Middle frontal gyrus (tissue), 1 donor: ENCODE data around the gene RBFA.

Experiments used
- DNase-seq: peaks from one replicate; pipeline ENCODE4 v3.0.0-alpha.2; 2015; ENCODE audit warnings: low spot score; ENCODE audit errors: extremely low spot score

RBFA gene

DNA sequence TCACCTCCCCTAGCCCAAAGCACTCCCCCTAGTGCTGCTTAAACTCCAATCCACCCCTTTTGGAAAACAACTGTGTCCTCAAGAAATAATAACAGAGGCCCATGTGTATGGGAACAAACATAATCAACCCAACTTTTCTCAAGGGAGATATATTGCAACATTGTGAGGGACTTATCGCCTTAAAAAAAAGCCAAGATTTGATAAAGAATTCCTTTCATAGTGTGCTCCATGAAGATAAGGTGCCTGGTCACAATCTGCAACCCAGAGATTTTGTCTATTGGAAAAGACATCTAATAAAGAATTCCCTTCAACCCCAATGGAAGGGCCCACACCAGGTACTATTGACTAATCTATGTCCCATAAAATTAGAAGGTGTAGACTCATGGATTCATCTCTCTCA, 4.5 kb upstream of the RBFA start:
- DNase-seq, result no peak

DNA sequence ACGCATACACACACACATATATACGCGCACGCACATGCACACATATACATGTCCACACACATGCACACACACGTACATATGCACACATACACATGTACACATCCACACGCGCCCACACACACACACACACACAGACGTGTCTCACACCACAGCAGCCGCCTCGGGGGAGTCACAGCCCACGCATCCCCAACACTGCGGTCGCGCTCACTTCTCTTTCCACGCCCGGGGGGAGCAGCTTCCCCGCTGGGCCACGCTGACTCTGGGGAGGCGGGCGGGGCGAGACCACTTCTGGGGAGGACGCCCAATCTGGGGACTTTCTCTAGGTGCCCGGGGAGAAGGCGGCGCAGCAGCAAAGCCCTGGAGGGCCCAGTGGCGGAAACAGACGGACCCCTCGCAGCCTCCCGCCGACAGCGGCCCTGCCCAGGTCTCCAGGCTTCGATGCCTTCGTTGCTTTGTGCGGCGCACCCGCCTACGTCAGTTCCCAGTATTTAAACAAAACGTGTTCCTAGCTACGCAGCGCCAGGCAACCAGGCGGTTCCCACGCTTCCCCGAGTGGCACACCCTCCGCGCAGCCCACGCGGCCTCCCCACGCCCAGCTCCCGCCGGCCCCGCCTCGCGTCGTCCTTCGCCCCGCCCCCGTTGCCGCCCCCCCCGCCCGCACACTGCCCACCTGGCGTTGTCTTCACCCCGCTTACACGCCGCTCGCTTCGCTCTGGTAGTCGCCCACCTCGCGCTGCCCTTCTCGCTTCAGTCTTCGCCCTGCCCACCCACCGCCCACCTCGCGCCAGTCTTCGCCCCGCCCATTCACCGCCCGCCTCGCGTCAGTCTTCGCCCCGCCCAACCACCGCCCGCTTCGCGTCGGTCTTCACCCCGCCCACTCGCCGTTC, 810 bp upstream of the RBFA start:
- peak; percentile 7 for DNase-seq

DNA sequence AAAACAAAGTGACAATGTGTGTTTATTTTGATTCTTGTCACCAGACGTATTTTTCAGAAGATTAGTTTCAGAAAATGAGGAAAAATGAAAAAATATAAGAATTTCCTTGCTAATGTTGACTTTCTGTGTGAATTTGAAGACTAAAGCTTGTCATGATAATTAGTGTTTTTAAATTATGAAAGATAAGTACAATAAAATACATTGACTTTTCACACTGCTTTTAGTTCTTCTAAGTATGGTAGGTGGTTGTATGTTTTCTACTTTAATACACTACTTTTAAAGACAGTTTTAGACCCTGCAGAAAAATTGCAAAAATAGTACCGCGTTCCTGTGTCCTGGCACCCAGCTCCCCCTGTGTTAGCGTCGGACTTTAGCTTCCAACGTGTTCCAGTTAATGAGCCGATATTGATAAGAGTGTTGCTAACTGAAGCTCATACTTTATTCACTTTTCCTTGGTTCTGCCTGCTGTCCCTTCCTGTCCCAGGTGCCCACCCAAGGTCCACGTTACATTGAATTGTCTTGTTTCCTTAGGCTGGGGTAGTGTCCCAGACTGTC, 695 bp downstream of the RBFA start:
- DNase-seq, result no peak

GRCh38 chr18:80035997-80036396, 1.8 kb downstream of the RBFA start:
- DNase-seq, result no peak

DNA sequence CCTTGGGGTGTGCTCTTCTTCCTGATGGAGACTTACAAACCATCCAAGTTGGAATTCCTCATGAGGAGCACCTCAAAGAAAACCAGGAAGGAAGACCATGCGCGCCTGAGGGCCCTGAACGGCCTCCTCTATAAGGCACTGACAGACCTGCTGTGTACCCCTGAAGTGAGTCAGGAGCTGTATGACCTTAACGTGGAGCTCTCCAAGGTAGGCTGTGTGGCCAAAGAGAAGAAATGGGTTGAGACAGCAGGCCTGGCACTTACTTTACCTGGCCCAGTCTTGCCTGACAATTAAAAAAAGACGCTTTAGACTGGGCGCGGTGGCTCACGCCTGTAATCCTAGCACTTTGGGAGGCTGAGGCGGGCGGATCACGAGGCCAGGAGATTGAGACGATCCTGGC, 3.1 kb downstream of the RBFA start:
- no peak for DNase-seq

DNA sequence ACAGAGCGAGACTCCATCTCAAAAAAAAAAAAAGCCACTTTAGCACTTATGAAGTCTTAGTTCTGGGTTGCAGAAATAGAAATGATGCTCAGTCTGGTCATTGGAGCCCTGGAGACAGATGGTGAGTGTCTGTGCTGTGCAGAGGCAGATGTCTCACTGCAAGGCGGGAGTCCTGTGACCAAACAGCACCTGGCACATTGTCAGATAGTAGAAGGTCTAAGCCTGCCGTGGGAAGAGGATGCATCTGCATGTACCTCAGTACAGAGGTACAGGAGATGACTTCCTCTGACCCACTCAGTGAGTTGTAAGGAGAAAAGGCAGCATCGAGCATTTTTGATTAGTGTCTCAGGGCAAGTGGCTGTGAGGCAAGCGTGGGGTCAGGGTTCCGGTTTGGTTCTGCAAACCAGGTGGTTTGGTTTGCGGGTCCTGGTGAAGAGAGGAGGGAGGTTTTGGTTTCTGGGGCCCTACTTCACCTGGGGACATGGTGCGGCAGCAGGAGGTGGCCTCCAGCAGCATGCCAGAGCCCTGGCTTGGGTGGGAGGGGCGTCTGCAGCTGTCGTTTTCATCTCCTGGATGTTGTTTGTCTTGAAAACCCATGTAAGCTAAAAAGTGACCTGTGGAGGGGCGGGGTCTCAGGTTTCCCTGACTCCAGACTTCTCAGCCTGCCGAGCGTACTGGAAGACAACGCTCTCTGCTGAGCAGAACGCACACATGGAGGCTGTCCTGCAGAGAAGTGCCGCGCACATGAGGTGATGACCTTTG, 3.8 kb downstream of the RBFA start:
- DNase-seq, result peak; percentile 4

DNA sequence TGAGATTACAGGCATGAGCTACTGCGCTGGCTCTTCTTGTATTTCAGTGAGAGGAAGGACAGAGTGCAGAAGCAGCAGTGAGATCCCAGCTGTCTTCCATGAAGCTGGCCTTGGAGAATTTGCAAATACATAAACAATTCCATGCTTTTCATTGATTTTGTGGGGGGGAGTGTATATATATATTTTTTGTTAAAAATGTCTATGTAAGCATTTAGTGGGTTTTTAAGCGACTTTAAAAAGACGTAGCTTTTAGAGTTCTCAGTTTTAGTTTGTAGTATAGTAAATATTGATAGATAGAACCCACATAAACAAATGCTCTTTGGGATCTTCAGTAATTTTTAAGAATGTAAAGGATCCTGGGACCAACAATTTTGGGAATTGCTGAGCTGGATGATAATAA, 6.3 kb downstream of the RBFA start:
- DNase-seq, result no peak

DNA sequence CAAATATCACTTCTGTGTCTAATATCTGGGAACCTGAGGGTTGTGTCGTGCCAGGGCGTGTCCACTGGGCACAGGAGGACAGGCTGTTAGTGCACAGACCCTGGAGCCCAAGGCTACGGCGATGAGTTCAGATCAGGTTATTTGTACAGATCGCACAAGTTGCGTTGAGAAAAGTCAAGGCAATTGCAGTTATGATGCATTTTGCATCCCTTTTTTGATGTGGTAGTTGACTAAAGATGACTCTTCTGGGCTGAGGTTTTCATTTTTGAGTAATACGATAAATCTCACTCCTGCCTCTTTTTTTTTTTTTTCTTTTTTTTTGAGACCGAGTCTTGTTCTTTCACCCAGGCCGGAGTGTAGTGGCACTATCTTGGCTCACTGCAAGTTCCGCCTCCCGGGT, 7.2 kb downstream of the RBFA start:
- DNase-seq, result no peak

GRCh38 chr18:80042785-80043184, 8.6 kb downstream of the RBFA start:
- no peak for DNase-seq

- no peak for DNase-seq
Observed at GRCh38 chr18:80044072-80044471, 9.8 kb downstream of the RBFA start.

- no peak for DNase-seq
Observed at GRCh38 chr18:80046011-80046410, 11.8 kb downstream of the RBFA start.

DNA sequence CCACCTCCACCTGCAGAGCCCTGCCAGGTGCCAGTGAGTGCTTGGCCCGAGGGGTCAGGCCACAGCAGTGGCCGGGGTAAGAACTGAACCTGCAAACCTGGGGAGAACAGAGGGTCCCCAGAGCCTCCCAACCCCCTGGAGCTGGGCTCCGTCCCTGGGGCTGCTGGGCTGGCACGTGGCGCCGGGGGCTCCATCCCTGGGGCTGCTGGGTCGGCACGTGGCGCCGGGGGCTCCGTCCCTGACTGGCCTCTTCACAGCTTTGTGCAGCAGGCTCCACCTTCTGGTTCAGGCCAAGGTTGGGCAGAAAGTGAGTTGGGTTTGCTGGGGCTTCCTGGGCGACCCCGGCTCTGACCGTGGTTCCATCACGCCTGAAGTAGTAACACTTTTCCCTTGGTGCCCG, 12.2 kb downstream of the RBFA start:
- no peak for DNase-seq

DNA sequence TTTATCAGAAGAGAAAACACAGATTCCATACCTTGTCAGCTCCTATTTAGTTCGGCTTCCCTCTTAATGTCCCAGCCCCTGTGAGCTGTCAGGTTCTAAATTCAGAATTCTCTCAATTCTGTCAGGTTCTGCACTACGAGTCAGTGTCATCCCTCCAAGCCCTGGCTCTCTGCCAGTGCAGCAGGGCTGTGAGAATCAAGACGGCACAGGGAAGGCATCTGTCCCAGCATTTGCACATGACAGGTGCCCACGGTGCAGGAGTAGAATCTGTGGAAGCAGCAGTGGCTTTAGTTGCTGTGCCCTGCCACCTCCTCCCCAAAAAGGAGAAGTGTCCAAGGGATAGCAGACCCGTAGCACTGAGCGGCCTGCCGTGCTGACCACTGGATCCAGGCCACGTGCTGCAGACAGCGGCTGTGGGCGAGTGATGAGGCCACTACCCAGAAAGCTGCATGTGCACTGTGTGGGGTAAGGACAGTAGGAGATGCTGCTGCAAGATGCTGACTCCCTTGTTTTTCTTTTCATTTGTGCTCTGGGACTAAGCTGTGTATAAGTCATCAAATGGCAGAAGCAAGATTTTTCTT, 12.8 kb downstream of the RBFA start:
- DNase-seq, result no peak

DNA sequence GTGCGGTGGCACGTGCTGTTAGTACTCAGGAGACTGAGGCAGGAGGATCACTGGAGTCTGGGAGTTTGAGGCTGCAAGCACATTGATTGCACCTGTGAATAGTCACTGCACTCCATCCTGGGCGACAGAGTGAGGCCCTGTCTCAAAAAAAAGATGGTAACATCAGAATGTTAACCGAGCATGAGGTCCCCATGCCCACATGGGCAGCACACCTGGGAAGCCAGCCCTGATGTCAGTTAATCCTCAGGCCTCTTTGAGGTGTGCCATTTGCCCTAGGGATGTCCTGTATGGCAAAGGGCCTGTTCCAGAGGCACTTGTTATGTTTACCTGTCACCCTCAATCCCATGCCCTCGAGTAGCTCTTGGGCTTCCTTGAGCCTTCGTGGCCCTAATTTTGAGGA, 16.6 kb downstream of the RBFA start:
- DNase-seq, result no peak

DNA sequence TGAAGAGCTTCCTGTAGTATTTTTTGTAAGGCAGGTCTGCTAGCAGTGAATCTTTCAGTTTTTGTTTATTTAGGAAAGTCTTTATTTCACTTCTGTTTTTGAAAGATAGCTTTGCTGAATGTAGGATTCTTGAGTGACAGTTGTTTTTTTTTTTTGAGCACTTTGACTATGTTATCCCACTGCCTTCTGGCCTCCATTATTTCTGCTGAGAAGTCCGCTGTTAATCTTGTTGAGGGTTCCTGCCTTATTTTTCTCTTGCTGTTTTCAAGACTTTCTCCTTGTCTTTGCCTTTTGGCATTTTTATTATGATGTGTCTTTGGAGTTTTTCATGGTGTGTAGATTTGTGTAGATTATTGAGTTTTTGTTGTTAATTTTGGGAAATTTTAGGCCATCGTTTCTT, 21.9 kb downstream of the RBFA start:
- no peak for DNase-seq

- DNase-seq, result no peak
Observed at GRCh38 chr18:80059945-80060344, 25.7 kb downstream of the RBFA start.

GRCh38 chr18:80065705-80066104, 31.5 kb downstream of the RBFA start:
- DNase-seq, result no peak

DNA sequence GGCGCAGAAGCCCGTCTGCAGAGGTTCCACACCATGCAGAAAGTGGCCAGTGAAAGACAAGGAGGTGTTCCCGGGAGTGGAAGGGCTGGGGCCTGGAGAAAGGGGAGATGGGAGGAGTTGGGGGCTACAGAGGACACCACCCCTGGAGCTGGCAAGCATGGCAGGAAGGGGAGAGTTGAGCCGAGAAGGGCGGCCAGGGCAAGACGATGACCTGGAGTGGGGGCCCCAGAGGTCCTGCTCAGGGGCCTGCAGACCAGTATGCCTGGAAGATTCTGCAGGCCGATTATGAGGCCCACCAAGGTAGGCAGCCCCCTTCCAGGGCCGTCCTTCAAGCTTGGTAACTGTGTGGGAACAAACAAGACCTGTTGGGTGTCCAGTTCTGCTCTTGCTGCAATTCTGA, 33.1 kb downstream of the RBFA start:
- no peak for DNase-seq

GRCh38 chr18:80067897-80068296, 33.7 kb downstream of the RBFA start:
- no peak for DNase-seq

DNA sequence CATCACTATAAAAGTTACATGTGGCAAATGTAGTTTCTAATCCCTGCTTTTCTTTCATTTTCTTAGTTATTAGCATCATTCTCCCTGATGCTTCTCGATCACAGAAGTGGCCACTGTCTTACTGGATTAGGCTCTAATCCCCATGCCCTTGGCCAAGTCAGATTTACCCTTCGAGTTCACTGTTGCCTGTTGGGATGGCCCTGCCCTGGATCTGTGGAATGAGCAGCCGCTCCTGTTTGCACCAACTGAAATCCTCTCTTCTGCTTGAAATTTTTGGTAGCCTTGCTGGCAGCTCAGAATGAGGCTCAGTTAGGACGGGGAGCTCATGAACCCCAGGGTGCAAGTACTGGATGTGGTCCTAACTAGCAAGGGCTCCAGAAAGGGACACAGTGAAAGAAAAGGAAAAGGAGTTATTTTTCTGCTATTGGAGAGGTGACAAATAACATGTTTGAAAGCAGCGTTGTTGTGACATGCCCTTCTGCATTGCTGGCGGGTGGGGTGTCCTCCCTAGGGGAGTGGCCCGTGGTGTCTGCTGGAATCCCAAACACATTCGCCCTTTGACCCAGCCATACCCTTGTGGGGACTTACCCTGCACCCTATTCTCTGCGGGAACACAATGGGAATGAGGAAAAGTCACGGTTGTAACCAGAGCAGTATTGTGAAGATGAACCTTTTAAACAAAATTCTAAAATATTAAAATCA, 34.5 kb downstream of the RBFA start:
- DNase-seq, result no peak

DNA sequence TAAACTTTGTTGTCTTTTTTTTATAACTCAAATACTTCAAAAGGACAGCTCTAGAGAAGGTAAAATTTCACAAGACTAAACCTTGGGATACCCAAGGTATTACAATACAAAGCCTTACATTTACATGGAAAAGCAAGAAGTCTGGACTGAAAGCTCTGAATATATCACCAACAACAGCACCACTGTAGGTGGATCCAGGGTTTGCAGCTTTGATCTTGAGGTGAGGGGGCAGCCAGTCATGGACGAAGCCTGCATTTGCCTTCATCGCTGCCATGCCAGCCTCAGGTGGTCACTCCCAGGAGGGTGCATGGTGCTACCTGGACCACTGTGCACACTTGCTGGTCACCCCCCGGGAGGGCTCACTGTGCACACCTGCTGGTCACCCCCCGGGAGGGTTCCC, 36.6 kb downstream of the RBFA start:
- no peak for DNase-seq
